HG03175 (cell line): Measurements from ENCODE around the gene ARHGEF12.

ENCODE experiments used
- ATAC-seq: cut with Tn5 transposase; IDR thresholded peaks from one replicate; pipeline ENCODE4 v1.9.1; 2021; ENCODE audit warnings: mild to moderate bottlenecking, moderate library complexity; ENCODE audit not compliant: unreplicated experiment

The ARHGEF12 gene

DNA sequence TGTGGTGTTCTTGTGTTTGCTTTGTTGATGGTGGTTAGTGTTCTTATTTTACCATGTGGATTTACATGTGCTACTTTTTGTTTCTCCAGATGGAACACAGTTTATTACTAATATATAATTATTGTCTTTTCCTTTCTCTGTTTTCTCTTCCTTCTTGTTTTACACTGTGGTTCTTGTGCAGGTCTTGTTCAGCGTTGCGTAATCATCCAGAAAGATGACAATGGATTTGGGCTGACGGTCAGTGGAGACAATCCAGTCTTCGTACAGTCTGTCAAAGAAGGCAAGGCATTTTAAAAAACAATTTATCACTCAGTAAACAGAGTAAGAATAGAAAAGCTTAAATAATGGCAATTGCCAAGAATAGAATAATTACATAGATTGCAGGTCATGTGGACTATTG is 84.4 kb downstream of the ARHGEF12 start:
- ATAC-seq = no peak

DNA sequence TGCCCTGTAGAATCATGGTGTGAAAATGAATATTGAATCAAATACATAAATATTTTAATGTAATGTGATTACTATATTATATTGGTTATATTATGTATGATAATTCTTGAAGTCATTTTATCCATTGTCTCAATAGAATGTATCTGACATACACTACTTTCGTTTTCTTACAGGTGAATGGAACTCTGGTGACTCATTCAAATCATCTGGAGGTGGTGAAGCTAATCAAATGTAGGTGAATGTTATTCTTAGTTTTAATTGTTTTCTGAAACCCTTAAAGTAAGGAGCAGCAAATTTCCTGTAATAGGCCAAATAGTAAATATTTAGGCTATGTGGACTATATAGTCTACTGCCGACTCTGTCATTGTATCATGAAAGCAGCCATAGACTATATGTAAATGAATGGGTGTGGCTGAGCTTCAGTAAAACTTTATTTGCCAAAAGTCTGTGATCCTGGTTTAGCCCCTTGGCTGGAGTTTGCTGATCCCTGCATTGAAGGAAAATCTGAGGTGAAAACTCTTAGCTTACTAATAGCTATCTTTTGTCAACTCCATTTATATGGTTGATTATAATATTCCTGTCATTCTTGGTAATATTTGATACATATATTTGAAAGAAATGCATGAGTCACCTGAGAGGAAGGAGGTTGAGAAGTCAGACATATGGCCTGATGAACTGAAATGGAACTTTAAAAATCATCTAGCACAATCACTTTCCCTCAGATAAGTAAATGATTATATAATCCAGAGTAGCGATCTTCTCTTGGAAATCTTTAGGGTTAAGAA is 88.2 kb downstream of the ARHGEF12 start:
- ATAC-seq = no peak

GRCh38 chr11:120424970-120425332 is 88.7 kb downstream of the ARHGEF12 start:
- no peak for ATAC-seq

- no peak for ATAC-seq
Observed at GRCh38 chr11:120425527-120425926, 89.3 kb downstream of the ARHGEF12 start.

DNA sequence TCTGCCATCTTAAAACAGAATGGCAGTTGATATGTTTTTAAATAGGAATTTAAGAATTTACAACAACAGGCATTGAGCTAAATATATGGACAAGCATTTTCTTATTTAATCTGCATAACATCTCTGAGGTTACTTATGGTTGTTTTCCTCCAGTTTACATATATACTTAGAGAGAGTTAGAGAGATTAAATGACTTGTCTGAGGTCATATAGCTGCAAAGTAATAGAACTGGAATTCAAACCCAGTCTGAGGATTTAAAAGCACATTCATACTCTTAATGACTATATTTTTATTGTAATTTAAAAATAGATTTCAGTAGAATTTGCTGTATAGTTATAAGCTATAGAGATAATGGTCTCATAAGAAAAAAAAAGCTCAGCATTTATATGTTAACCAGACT is 93.9 kb downstream of the ARHGEF12 start:
- ATAC-seq = no peak

- peak; percentile 46 for ATAC-seq
Observed at GRCh38 chr11:120431633-120432032, 95.4 kb downstream of the ARHGEF12 start.

DNA sequence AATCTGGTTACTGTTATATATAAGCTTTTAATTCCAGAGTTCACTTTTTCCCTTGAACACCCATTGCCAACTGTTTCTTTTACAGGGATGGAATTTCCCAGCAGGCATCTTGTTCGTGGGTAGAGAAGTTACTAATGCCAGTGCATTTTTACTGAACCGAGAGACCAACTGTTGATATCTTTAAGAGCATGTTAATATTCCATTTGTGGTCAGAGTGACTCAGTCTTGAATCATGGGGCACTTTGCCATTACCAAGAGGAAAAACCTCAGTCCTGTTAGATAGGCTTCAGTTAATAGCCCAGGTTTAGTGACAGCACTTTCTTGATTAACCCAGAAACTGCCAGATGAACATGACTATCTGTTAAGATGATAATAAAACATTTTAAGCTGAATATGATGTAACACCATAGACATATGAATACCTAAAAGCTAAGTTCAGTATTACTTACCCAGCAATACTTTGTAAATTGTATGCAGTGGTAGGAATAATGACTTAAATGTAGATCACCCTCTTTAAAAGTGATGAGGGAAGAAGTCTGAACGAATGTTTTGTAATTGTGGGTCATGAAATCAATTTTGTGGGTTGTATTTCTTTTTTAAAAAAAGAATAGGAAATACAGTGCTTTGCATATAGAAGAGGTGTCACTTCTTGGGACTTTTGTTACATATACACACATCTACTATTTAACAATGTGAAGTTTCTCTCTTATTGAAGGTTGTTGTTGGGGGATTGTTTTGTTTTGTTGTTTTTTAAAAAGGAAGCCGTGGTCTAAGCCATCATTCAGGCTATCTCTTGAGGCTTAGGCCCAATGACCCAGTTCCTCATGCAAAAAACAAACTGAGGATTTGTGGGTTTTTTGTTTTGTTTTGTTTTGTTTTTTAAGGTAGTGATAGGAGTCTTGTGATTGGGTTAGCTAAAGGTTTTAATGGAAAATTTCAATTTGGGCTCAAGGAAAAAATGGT is 96.1 kb downstream of the ARHGEF12 start:
- ATAC-seq = peak; percentile 66

DNA sequence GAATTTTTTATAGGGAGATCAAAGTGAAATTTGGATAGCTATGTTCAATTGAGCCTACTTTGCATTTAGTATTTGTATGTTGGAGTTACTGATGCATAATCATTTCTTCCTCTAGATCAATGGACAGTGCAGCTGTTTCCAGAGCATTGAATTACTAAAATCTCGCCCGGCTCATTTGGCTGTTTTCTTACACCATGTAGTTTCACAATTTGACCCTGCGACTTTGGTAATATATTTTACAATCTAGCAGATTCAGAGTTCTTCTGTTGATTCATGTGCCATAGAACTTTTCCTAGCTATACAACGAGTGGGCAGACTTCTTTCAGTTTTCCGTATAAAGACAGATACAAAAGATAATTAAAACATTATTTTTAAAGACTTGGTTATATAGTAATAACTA is 105.4 kb downstream of the ARHGEF12 start:
- ATAC-seq = no peak

GRCh38 chr11:120442031-120442430 is 105.8 kb downstream of the ARHGEF12 start:
- no peak for ATAC-seq

DNA sequence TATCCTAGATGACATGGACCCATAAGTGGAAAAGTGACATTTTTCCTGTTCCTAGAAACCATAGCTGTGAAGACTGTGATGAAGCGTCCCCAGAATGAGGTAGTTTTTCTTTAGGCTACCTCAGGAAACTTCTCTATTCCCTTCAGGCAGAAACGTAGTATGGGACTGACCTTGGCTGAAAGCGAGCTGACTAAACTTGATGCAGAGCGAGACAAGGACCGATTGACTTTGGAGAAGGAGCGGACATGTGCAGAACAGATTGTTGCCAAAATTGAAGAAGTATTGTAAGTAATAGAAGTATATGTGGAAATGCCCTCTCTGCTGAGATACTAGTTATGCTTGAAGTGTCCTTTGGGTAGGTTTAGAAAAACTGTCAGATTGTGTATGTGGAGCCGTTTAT is 110.6 kb downstream of the ARHGEF12 start:
- no peak for ATAC-seq

- ATAC-seq = no peak
Observed at GRCh38 chr11:120448240-120448639, 112.0 kb downstream of the ARHGEF12 start.

GRCh38 chr11:120455487-120455886 is 119.3 kb downstream of the ARHGEF12 start:
- no peak for ATAC-seq

DNA sequence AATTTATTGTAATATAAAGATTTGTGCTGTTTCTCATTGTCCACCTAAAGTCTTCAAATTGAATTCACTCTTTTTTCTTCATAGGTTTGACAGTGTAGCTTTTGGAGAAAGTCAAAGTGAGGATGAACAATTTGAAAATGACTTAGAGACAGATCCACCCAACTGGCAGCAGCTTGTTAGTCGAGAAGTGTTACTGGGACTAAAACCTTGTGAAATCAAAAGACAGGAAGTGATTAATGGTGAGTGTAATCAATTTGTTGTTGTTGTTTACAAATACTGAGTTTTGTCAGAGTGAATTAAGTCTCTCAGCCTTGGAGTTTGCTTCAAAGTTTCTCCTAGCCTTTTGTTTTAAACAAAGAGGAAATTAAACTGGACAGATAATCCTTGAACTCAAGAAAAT is 121.8 kb downstream of the ARHGEF12 start:
- no peak for ATAC-seq

DNA sequence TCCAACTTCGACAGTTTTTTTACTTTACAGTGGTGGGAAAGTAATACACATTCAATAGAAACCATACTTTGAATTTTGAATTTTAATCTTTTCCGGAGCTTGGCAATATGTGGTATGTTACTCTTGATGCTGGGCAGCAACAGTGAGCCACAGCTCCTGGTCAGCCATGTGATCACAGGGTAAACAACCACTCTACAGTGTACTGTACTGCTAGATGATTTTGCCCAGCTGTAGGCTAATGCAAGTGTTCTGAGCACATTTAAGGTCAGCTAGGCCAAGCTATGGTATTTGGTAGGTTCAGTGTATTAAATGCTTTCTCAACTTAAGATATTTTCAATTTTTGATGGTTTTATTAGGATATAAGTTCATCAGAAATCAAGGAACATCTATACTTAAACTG is 126.6 kb downstream of the ARHGEF12 start:
- ATAC-seq = no peak

DNA sequence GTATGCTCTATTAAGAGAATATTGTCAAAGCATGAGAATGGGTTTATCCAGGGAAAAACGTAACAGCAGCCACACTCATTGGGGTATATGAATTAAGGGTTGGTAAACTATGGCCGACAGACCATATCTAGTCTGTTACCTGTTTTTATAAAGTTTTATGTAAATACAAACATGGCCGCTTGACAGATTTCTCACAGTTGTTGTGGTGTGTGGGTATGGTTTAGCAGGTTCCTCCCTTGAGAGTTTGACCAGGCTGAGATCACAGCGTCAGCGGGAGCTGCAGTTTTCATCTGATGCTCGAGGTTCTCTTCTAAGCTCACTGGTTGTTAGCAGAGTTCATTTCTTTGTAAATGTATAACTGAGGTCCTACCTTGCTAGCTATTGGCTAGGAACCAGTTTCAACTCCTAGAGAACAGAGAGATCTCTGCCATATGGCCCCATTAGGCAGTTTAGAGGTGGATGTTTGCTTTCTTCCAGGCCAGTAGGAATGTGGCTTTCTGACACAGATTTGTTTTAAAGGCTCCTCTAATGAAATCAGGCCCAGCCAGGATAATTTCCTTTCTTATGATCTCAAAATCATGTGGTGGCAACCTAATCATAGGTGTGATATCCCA is 129.8 kb downstream of the ARHGEF12 start:
- no peak for ATAC-seq

DNA sequence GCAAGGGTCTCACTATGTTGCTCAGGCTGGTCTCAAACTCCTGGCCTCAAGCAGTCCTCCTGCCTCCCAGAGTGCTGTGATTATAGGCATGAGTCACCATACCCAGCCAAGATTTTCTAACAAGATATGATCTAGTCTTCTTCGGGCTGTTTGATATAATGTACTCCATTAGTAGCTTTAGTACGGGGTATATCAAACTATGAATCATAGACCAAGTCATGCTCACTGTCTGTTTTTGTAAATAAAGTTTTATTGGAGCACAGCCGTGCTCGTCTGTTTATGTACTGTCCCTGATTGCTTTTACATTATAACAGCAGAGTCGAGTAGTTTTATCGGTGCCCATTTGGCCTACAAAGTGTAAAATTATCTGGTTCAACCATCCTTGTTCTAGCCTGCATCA is 131.4 kb downstream of the ARHGEF12 start:
- ATAC-seq = no peak

DNA sequence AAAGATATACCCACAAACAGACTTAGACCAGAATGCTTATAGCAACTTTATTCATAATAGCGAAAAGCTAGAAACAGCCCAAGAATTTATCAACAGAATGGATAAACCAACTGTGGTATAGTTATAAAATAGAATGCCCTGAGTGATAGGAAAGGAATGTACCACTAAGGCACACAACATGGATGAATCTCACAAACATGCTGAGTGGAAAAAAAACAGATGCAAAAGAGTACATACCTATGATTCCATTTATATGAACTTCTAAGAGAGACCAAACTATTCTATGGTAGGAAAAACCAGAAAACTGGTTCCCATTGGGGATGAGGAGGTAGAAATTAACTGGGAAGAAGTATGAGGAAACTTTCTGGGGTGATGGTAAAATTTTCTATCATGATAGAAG is 134.9 kb downstream of the ARHGEF12 start:
- no peak for ATAC-seq

- ATAC-seq = no peak
Observed at GRCh38 chr11:120471994-120472393, 135.8 kb downstream of the ARHGEF12 start.

GRCh38 chr11:120473503-120473902 is 137.3 kb downstream of the ARHGEF12 start:
- ATAC-seq = no peak

- ATAC-seq = no peak
Observed at GRCh38 chr11:120482149-120482548, 145.9 kb downstream of the ARHGEF12 start.

DNA sequence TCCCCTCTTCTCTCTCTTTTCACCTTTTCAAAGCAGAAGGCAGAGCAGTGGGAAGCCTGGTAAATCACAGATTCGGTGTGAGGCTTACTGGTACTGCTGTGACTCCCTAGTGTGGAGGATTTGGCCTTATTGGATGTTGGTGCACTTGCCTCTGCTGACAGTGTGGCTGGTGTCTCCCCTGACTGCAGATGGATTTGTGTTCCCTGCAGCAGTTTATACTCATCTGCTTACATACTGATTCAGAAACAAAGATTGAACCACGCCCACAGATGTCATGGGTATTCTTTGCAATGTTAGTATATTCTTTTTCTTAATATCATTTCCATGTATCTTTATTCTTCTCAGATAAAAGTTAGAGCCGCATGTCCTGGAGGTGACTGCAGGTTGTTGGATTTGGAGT is 148.5 kb downstream of the ARHGEF12 start:
- no peak for ATAC-seq

GRCh38 chr11:120486138-120486537 is 149.9 kb downstream of the ARHGEF12 start:
- no peak for ATAC-seq
